LNCAP (cell line): Measurements from ENCODE around the gene KCNK17.
A peak's percentile ranks its signal among the peaks of the same experiment; 100 is the strongest.

Experiments used
- TF ChIP-seq, protein P1 (sequence below): fragments of 450-650 bp; IDR thresholded peaks from 2 replicates; pipeline ENCODE4 v1.5.1; 2017; ENCODE audit warnings: mild to moderate bottlenecking

KCNK17 gene

DNA sequence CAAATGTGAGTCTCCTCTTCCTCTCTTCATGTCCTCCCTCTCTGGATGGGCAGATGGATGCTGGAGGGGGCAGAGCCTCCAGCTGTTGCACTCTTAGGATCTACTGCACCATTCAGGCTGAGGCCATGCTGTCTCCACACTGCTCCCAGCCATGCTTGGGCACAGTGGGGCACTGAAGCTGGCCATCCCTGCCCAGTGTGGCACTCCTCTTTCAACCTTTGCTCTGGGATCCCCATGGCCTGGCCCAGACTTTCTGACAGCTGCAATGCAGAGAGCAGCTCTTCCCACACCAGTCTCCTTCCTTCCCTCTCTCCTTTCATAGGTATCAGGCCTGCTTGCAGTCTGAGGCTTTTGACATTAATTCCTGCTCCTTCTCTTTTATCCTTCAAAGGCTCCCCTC is 9.3 kb downstream of the KCNK17 start:
- TF ChIP-seq, protein P1, sequence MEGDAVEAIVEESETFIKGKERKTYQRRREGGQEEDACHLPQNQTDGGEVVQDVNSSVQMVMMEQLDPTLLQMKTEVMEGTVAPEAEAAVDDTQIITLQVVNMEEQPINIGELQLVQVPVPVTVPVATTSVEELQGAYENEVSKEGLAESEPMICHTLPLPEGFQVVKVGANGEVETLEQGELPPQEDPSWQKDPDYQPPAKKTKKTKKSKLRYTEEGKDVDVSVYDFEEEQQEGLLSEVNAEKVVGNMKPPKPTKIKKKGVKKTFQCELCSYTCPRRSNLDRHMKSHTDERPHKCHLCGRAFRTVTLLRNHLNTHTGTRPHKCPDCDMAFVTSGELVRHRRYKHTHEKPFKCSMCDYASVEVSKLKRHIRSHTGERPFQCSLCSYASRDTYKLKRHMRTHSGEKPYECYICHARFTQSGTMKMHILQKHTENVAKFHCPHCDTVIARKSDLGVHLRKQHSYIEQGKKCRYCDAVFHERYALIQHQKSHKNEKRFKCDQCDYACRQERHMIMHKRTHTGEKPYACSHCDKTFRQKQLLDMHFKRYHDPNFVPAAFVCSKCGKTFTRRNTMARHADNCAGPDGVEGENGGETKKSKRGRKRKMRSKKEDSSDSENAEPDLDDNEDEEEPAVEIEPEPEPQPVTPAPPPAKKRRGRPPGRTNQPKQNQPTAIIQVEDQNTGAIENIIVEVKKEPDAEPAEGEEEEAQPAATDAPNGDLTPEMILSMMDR, result no peak

DNA sequence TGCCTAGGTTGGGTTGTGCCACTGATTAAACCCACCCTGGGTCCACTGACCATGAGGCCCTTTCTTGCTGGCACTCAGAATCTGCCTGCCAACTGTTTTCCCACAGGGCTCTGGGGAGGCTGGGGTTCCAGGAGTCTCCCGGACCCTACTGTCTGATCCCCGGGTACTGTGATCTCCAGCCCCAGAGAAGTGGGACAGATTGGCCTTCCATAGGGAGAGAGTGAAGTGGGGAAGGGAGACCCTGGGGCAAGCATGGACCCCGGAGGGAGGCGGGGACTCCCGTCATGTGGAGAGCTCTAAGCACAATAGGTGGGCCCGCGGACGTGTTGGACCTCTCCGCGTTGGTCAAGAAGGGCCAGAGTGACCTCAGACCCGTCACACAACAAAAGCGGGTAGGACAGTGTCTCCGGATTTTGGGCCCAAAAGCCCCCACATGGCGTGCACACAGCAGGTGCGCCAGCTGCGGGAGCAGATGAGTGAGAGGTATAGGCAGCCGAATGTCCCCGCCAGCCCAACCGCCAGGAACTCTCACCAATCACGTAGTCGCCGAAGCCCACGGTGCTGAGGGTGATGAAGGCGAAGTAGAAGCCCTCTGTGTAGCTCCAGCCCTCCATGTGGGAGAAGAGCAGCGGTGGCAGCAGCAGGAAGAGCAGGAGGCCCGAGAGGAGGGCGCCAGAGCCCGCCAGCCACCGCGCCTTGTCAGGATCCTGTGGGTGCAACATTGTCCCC is 10.6 kb downstream of the KCNK17 start:
- TF ChIP-seq, protein P1, result peak; percentile 31; the same call in 1 of the 2 replicates

DNA sequence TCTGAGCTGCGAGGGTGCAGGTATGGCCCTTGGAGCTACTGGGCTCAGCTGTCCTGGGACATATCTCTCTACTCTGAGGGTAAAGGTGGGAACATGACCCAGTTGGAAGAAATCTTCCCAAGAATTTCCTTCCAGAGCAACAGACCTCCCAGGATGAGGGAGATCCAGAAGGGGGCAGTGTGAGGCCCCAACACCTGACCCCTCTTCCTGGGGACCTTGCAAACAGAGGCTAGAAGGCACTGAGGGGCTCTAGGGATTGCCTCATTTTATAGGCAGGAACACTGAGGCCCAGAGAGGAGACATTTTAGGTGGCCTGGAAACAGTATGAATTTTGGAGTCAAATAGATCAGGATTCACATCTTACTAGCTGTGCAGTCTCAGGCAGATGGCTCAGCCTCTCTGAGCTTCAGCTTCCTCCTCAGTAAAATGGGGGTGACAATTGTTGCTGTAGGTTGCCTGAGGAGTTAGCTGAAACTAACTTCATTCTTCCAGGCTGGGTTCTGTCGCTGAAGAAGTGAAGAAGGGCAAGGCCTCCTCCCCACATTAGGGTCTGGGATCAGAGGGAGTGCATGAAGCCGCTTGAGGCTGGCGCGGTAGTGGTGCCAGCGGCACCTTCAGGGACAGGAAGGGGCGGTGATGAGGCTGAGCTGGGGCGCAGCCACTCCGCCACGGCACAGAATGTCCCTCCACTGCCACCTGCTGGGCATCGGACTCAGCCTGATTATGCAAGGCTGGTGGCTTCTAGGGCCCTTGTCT is 11.4 kb downstream of the KCNK17 start:
- TF ChIP-seq, protein P1, result peak; percentile 79

DNA sequence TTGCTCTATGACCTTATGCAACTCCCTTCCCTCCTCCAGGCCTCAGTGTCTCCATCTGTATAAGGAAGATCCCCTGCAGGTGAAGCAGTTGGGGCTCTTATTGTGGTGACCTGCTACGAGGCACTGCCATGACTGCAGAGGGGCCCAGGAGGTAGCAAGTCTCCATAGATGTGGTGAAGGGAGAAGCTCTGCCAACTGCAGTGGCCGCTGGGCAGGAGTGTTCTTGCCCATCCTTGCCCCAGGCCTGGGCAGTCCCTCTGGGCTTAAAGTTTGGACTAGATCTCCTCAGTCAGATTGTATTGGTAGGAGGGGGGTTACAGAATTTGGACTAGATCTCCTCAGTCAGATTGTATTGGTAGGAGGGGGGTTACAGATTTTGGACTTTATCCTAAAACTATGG is 12.2 kb downstream of the KCNK17 start:
- TF ChIP-seq, protein P1, result no peak

DNA sequence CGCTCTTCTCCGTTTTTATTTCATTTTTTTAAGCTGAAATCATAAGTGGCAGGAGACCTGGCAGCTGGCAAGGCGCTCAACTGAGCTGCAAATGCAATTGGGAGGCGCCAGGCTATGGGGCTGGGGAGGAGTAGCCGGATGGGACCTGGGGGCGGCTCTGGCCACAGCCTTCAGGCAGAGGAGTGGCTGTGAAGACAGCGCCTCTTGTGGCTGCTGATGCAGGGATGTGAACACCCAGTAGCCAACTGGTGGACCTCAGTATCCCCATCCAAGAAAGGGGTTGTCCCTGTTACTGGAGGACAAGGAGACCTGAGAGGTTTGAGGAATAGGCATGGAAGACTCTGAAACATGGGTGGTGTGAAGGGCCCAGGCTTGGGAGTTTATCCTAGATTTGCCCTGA is 12.6 kb downstream of the KCNK17 start:
- TF ChIP-seq, protein P1, result peak; percentile 22; the same call in 1 of the 2 replicates

DNA sequence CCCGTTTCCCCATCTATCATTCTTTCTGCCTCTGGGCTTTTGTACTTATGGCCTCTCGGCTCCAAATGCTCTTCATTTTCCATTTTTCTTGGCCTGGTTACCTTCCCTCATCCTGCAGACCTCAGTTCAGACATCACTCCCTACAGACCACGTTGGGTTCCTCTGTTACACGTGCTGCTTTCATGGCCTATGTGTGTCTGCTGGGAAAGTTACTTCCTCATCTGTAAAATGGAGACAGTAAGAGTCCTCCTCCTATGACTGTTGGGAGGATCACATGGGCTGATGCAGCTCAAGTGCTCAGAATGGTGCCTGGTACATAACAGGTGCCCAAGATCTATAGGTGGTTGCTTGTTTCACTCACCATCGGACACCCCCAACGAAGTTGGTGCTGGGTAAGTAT is 13.5 kb downstream of the KCNK17 start:
- TF ChIP-seq, protein P1, result no peak

DNA sequence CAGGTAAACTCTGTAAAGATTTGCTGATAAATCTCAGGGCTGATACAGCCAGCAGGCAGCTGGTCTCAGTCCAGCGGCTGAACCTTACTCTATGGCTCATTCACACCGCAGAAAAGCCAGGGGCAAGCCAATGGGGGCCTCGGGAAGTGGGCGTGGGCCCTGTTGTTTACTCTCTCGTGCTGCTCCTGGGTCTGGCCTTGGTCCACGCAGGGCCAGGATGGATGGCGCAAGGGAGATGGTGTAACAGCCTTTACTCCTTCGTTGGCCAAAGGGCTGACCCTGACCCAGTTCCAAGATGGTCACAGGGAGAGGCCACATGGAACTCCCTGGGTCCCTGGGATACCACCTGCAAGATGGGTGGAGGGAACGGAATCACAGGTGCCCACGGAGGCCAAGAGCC is 16.2 kb downstream of the KCNK17 start:
- TF ChIP-seq, protein P1, result no peak
